ENCODE data around the gene FOCAD.

The FOCAD gene

DNA sequence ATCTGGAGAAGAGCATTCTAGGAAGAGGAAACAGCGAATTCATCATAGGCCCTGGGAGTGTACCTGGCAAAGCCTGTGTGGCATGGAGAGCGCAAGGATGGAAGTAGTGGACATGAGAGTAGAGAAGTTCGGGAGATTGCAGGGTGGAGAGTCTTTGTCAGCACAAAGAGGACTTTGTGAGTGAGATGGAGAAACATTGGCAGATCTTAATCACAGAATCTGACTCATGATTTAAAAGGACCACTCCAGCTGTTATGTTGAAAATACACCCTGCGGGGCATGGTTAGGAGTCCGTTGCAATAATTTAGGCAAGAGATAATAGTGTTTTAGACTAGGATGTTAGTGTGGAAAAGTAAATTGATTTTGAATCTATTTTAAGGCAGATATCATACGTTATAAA, 230.5 kb downstream of the FOCAD start (continued):
- TF ChIP-seq ZBTB26 (tag by site-specific recombination; optimal IDR thresholded peaks at IDR 0.05) (no peak), ZNF837 (tag by site-specific recombination; IDR thresholded peaks at IDR 0.05) (no peak), ZNF518A (tag by site-specific recombination; conservative IDR thresholded peaks at IDR 0.05; ENCODE audit: low read depth) (no peak), ZNF311 (tag by site-specific recombination; IDR thresholded peaks at IDR 0.05; ENCODE audit: borderline replicate concordance) (no peak), GFI1B (tag by site-specific recombination; IDR thresholded peaks at IDR 0.05) (no peak), ZSCAN30 (tag by site-specific recombination; IDR thresholded peaks at IDR 0.05) (no peak), ZIC2 (tag by site-specific recombination; IDR thresholded peaks at IDR 0.05) (no peak), MYNN (tag by site-specific recombination; IDR thresholded peaks at IDR 0.05; ENCODE audit: borderline replicate concordance) (no peak)
- TF ChIP-seq, protein P1, sequence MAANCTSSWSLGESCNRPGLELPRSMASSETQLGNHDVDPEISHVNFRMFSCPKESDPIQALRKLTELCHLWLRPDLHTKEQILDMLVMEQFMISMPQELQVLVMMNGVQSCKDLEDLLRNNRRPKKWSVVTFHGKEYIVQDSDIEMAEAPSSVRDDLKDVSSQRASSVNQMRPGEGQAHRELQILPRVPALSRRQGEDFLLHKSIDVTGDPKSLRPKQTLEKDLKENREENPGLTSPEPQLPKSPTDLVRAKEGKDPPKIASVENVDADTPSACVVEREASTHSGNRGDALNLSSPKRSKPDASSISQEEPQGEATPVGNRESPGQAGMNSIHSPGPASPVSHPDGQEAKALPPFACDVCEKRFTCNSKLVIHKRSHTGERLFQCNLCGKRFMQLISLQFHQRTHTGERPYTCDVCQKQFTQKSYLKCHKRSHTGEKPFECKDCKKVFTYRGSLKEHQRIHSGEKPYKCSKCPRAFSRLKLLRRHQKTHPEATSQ (tag by site-specific recombination; IDR thresholded peaks at IDR 0.05) = no peak

GRCh38 chr9:20921362-20921761, 237.3 kb downstream of the FOCAD start:
- ChIA-PET CTCF (no interaction called here), POLR2A (no interaction called here)
- no peak overlapping the region for H3K4me3 ChIP-seq (ENCODE audit: low read depth, low read length)
- H3K27ac ChIP-seq (ENCODE audit: extremely low read depth, low read depth, low read length) = no peak overlapping the region
- peaks cover 0 to 28% of the 10 kb centered on the region in 2 experiments; a peak in 1 of 3 replicates for H3K36me3 ChIP-seq (ENCODE audit: control insufficient read depth in 2 of 2, insufficient read depth in 1 of 2, low read length in 2 of 2)
- H3K9me3 ChIP-seq (ENCODE audit: control insufficient read depth, insufficient read depth, low read depth, low read length) = no peaks in the 10 kb centered on the region
- no peaks in the 10 kb centered on the region for H3K4me1 ChIP-seq (ENCODE audit: control insufficient read depth, insufficient read depth, low read length)
- TF ChIP-seq ZNF501 (tag by site-specific recombination; IDR thresholded peaks at IDR 0.05) (no peak), HOXA7 (CRISPR knock-in tag; IDR thresholded peaks at IDR 0.05; ENCODE audit: borderline replicate concordance) (no peak)

- Histone ChIP-seq H3K4me1 (ENCODE audit: control insufficient read depth, insufficient read depth, low read length) (no peaks in the 10 kb centered on the region), H3K4me3 (ENCODE audit: low read depth, low read length) (no peak overlapping the region), H3K9me3 (ENCODE audit: control insufficient read depth, insufficient read depth, low read depth, low read length) (no peaks in the 10 kb centered on the region), H3K27ac (ENCODE audit: extremely low read depth, low read depth, low read length) (no peak overlapping the region), H3K36me3 (ENCODE audit: control insufficient read depth in 2 of 2, insufficient read depth in 1 of 2, low read length in 2 of 2) (peaks cover 0 to 13% of the 10 kb centered on the region in 2 experiments; a peak in 1 of 3 replicates)
- ChIA-PET CTCF (interaction anchor here (0.6 kb wide), 1 partner anchor 1201 kb away, joined by 3 read pairs; no protein-coding TSS in a partner anchor), POLR2A (no interaction called here)
- TF ChIP-seq, protein P2, sequence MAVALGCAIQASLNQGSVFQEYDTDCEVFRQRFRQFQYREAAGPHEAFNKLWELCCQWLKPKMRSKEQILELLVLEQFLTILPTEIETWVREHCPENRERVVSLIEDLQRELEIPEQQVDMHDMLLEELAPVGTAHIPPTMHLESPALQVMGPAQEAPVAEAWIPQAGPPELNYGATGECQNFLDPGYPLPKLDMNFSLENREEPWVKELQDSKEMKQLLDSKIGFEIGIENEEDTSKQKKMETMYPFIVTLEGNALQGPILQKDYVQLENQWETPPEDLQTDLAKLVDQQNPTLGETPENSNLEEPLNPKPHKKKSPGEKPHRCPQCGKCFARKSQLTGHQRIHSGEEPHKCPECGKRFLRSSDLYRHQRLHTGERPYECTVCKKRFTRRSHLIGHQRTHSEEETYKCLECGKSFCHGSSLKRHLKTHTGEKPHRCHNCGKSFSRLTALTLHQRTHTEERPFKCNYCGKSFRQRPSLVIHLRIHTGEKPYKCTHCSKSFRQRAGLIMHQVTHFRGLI (tag by site-specific recombination; IDR thresholded peaks at IDR 0.05) = no peak
- TF ChIP-seq, protein P3, sequence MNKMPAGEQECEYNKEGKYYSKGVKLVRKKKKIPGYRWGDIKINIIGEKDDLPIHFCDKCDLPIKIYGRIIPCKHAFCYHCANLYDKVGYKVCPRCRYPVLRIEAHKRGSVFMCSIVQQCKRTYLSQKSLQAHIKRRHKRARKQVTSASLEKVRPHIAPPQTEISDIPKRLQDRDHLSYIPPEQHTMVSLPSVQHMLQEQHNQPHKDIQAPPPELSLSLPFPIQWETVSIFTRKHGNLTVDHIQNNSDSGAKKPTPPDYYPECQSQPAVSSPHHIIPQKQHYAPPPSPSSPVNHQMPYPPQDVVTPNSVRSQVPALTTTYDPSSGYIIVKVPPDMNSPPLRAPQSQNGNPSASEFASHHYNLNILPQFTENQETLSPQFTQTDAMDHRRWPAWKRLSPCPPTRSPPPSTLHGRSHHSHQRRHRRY (tag by site-specific recombination; IDR thresholded peaks at IDR 0.05) = no peak
- TF ChIP-seq, protein P4, sequence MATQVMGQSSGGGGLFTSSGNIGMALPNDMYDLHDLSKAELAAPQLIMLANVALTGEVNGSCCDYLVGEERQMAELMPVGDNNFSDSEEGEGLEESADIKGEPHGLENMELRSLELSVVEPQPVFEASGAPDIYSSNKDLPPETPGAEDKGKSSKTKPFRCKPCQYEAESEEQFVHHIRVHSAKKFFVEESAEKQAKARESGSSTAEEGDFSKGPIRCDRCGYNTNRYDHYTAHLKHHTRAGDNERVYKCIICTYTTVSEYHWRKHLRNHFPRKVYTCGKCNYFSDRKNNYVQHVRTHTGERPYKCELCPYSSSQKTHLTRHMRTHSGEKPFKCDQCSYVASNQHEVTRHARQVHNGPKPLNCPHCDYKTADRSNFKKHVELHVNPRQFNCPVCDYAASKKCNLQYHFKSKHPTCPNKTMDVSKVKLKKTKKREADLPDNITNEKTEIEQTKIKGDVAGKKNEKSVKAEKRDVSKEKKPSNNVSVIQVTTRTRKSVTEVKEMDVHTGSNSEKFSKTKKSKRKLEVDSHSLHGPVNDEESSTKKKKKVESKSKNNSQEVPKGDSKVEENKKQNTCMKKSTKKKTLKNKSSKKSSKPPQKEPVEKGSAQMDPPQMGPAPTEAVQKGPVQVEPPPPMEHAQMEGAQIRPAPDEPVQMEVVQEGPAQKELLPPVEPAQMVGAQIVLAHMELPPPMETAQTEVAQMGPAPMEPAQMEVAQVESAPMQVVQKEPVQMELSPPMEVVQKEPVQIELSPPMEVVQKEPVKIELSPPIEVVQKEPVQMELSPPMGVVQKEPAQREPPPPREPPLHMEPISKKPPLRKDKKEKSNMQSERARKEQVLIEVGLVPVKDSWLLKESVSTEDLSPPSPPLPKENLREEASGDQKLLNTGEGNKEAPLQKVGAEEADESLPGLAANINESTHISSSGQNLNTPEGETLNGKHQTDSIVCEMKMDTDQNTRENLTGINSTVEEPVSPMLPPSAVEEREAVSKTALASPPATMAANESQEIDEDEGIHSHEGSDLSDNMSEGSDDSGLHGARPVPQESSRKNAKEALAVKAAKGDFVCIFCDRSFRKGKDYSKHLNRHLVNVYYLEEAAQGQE (tag by site-specific recombination; IDR thresholded peaks at IDR 0.05) = no peak
- no peak for TF ChIP-seq WT1 (tag by site-specific recombination; IDR thresholded peaks at IDR 0.05)
- TF ChIP-seq ZNF239 (tag by site-specific recombination; IDR thresholded peaks at IDR 0.05) = no peak
- TF ChIP-seq ZNF707 (tag by site-specific recombination; IDR thresholded peaks at IDR 0.05) = no peak
- TF ChIP-seq ZBTB7A (tag by site-specific recombination; IDR thresholded peaks at IDR 0.05; ENCODE audit: low read depth) = no peak
These were observed 241.4 kb downstream of the FOCAD start for GRCh38 chr9:20925256-20926045.

Data from HEK293 (cell line).